Hippocampal formation (tissue), 2 donors: ENCODE measurements around the gene VPS29.
A peak's percentile ranks its signal among the peaks of the same experiment; 100 is the strongest.
"Not testable (repeated sequence)": the region's sequence is repeated elsewhere in the genome, so short reads cannot be mapped to it uniquely, and the experiment has no call there.

Experiments used
- DNase-seq, 2 donors: peaks; one replicate each; lab custom pipeline; 2025; lab: John Stamatoyannopoulos, UW

The VPS29 gene

GRCh38 chr12:110520876-110521712, 19.2 kb upstream of the VPS29 start:
- not testable (repeated sequence) for DNase-seq

DNA sequence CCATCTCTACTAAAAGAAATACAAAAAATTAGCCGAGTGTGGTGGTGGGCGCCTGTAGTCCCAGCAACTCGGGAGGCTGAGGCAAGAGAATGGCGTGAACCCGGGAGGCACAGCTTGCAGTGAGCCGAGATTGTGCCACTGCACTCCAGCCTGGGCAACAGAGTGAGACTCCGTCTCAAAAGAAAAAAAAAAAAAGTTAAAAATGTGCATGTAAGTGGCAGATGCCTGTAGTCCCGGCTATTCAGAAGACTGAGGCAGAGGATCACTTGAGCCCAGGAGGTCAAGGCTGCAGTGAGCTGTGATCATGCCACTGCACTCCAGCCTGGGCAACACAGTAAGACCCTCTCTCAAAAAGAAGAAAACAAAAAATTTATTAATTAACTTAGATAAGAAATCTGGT, 16.1 kb upstream of the VPS29 start:
- DNase-seq: not testable (repeated sequence)

GRCh38 chr12:110516995-110517394, 15.1 kb upstream of the VPS29 start:
- no peak for DNase-seq

DNA sequence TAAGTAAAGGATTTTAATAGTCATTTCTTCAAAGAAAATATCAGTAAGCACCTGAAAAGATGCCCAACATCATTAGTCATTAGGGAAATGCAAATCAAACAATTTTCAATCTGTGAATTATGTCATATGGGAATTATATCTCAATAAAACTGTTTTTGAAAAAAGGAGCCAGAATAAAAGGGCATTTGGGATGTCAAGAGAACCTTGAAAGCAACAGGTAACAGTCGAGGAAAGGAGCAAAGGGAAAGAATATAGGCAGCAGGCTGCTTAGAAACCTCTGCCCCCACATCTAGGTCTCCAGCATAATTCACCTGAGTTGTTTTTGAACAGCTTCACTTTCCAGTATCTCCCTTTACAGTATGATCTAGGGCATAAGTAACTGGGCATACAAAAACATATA, 12.5 kb upstream of the VPS29 start:
- DNase-seq: no peak

- DNase-seq: no peak
These were observed 11.9 kb upstream of the VPS29 start for GRCh38 chr12:110513842-110514241.

- no peak for DNase-seq
These were observed 6.2 kb upstream of the VPS29 start for GRCh38 chr12:110508071-110508586.

- no peak for DNase-seq
These were observed 3.4 kb upstream of the VPS29 start for GRCh38 chr12:110505332-110505731.

- DNase-seq: no peak
These were observed 1.5 kb upstream of the VPS29 start for GRCh38 chr12:110503432-110503831.

DNA sequence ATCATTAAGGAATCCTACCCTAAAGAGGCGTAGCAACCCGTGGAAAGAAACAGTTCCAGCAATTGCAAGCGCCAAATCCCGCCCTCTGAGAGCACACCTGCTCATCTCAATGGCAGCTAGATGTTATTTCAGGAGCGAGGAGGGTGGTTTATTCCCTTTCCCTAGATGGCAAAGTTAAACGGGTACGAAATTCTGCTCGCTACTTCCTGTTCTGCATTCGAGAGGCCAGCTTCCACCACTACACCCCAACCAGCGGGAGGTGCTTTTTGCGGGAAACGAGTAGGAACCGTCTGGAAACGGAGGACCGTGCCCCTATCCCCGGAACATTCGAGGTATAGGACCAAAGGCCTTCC, 536 bp downstream of the VPS29 start:
- DNase-seq: peak in 1 of 2 donors; percentile 11

GRCh38 chr12:110498984-110499706, 2.8 kb downstream of the VPS29 start:
- DNase-seq: no peak

DNA sequence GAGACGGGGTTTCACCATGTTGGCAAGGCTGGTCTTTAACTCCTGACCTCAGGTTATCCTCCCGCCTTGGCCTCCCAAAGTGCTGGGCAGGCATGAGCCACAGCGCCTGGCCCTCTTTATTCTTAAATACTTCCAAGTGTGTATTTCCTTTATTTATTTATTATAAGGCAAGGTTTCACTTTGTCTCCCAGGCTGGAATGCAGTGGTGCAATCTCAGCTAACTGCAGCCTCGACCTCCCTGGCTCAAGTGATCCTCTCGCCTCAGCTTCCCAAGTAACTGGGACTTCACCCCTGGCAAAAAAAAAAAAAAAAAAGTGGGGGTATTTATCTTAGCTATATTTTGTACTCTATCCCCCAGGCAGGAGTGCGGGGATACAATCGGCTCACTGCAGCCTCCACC, 26.5 kb downstream of the VPS29 start:
- DNase-seq: no peak

GRCh38 chr12:110468214-110469048, 33.5 kb downstream of the VPS29 start, which contains the start of the genes FAM216A and GPN3:
Gene FAM216A, plus strand, starts transcription at chr12:110468845. Its CDS starts 31 bp downstream, at chr12:110468876.
Gene GPN3, minus strand, starts transcription at chr12:110468257. Its CDS starts 54 bp downstream, at chr12:110468203.
- DNase-seq: peak; percentile 93 to 96

- no peak for DNase-seq
These were observed 34.1 kb downstream of the VPS29 start for GRCh38 chr12:110467847-110468213.

- DNase-seq: no peak
These were observed 35.1 kb downstream of the VPS29 start for GRCh38 chr12:110466791-110467190.

DNA sequence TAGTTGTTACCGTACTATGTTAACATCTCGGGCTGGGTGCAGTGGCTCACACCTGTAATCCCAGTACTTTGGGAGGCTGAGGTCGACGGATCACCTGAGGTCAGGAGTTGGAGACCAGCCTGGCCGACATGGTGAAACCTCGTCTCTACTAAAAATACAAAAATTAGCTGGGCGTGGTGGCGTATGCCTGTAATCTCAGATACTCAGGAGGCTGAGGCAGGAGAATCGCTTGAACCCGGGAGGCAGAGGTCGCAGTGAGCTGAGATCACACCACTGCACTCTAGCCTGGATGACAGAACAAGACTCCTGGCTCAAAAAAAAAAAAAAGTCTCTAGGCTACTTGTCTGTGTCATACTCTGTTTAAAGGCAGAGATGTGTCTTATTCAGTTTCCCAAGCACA, 36.1 kb downstream of the VPS29 start:
- not testable (repeated sequence) for DNase-seq

DNA sequence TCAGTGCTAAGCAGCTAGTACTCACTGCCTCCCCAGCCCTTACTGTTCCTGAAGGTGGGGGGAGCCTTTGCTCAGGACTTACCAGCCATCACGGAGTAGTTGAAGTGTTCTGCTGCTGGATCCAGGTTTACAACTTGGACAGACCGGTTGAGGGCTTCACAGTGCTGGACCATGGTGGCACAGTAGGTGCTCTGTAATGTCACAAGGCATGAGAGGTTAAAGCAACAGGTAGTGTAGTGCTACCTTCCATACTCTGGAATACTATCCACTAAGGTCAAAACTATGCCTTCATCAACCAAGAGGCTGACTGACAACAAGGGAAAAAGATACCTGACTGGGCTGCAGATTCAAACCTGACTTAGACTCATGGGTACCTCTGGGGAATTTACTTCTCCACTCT, 36.9 kb downstream of the VPS29 start:
- DNase-seq: no peak

- not testable (repeated sequence) for DNase-seq
These were observed 40.7 kb downstream of the VPS29 start for GRCh38 chr12:110461189-110461588.

DNA sequence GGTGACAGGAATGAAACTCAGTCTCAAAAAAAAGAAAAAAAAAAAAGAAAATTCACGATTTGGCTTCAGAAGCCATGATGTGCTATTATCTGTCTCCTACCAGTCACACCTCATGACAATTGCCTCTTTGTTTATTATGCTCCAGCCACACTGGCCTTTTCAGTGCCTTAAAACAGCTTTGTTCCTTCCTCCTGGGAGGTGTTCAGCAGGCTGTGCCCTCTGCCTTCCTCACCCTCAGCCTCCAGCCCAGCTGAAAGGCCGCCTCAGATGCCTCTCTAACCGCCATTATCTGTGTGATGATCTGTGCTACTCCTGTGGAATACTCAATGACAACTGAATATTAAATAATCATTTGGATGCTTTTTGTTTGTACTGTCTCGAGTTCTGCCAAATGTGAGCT, 43.2 kb downstream of the VPS29 start:
- no peak for DNase-seq

DNA sequence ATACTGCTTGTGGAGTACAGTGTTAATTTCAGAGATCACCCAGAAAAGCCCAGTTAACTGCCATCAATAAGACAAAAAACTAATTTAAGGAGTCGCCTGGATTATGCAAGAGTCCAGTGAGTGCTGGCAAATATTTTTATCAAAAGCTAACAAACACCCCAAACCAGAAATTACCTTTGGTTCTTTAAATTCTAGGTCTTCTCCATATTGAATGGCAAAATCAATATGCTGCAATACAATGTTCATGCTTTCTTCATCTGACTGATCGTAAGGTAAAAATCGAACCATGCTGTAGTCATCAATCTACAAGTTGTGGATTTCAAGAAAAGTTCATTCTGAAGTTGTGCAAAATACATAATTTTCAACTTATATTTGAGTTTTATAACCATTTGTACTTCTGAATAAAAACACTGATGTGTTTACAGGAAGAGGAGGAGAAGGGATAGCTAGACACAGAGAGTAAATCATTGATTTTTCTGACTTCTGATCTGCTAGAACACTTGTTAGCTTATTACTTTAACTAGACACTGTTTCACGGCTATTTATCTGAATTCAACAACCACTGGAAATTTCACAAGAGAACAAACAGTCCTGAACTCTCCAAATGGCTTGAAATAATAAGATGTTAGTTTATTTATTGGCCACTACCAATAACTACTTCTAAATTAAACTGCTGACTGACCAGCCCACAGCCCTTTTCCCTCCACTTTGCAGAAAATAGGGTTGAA, 48.2 kb downstream of the VPS29 start:
- no peak for DNase-seq

DNA sequence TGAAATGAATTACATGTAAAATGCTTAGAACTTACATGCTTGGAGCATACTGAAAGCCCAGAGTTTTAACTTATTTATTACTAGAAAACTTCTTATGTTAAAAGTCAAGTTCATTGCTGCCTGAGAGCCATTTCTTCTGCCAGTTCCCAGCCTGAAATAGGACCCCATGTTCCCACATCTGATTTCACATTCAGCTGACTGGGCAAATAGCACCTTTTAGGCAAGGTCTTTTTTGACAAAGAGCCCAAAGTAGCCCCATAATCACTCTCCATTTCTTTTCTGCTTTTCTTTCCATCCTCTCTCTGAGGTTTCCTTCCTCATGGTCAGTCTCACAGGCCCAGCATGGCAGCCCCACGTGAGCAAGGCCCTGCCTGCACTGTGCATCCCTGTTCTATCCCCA, 50.6 kb downstream of the VPS29 start:
- DNase-seq: no peak

- peak; percentile 89 to 94 for DNase-seq
These were observed 52.0 kb downstream of the VPS29 start, which contains the start of gene ARPC3 for GRCh38 chr12:110449799-110450497. Gene ARPC3, minus strand, starts transcription at chr12:110450337. Its CDS starts 77 bp downstream, at chr12:110450260.
